ENCODE measurements around the gene ANTKMT. TPM values are rescaled to one million over a fixed set of nuclear protein-coding genes. Genes with fewer than 3 reads are reported as not detected.

The ANTKMT gene
- total RNA-seq, 2 donors from 2014 or later: 42.1 to 83.1 TPM

- Histone ChIP-seq H3K9me3 (no peaks in the 10 kb centered on the region), H3K4me3 (no peak overlapping the region), H3K36me3 (no peaks in the 10 kb centered on the region), H3K4me1 (no peaks in the 10 kb centered on the region), H3K27me3 (peaks cover 4% of the 10 kb centered on the region), H3K27ac (no peak overlapping the region), H3K9ac (ENCODE audit: low read depth in 2 of 2, low read length in 2 of 2) (no peak overlapping the region)
- intact Hi-C loops (cut with DNase I): no loop called here
- TF ChIP-seq, protein P1, sequence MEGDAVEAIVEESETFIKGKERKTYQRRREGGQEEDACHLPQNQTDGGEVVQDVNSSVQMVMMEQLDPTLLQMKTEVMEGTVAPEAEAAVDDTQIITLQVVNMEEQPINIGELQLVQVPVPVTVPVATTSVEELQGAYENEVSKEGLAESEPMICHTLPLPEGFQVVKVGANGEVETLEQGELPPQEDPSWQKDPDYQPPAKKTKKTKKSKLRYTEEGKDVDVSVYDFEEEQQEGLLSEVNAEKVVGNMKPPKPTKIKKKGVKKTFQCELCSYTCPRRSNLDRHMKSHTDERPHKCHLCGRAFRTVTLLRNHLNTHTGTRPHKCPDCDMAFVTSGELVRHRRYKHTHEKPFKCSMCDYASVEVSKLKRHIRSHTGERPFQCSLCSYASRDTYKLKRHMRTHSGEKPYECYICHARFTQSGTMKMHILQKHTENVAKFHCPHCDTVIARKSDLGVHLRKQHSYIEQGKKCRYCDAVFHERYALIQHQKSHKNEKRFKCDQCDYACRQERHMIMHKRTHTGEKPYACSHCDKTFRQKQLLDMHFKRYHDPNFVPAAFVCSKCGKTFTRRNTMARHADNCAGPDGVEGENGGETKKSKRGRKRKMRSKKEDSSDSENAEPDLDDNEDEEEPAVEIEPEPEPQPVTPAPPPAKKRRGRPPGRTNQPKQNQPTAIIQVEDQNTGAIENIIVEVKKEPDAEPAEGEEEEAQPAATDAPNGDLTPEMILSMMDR (IDR thresholded peaks at IDR 0.05): no peak
- no peak for DNase-seq
Measured at GRCh38 chr16:761625-762513, 40.9 kb downstream of the ANTKMT start.

DNA sequence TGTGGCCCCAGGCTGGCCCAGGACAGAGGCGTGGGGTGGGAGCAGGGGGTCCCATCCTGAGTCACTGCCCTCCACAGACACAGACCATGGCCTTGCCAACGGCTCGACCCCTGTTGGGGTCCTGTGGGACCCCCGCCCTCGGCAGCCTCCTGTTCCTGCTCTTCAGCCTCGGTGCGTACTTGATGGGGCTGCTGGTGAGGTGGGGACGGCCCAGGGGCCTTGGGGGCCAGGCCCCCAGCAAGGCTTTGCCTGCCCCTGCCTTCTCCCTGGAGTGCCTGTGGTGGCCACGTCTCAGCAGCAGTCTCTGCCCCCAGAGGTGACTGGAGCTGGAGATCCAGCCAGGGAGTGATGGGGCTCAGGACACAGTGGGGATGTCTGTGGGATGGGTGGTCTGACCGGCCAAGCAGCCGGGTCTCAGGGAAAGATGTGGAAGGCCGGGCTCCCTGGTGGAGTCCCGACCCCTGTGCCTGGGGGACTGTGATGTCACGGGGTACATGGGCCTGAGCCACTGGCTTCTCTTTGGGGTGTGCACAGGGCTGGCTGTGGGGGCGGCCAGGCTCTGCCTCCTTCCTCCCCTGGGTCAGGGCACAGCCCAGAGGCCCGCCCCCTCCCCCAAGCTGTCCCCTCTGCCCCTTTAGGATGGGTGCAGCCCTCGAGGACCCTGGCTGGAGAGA is 41.8 kb downstream of the ANTKMT start:
- intact Hi-C loops (cut with DNase I): no loop called here
- DNase-seq: no peak
- Histone ChIP-seq H3K4me1 (no peaks in the 10 kb centered on the region), H3K27ac (no peak overlapping the region), H3K4me3 (no peak overlapping the region), H3K9me3 (no peaks in the 10 kb centered on the region), H3K36me3 (no peaks in the 10 kb centered on the region), H3K27me3 (peaks cover 4% of the 10 kb centered on the region), H3K9ac (ENCODE audit: low read depth in 2 of 2, low read length in 2 of 2) (no peak overlapping the region)
- TF ChIP-seq, protein P1 (IDR thresholded peaks at IDR 0.05): no peak

DNA sequence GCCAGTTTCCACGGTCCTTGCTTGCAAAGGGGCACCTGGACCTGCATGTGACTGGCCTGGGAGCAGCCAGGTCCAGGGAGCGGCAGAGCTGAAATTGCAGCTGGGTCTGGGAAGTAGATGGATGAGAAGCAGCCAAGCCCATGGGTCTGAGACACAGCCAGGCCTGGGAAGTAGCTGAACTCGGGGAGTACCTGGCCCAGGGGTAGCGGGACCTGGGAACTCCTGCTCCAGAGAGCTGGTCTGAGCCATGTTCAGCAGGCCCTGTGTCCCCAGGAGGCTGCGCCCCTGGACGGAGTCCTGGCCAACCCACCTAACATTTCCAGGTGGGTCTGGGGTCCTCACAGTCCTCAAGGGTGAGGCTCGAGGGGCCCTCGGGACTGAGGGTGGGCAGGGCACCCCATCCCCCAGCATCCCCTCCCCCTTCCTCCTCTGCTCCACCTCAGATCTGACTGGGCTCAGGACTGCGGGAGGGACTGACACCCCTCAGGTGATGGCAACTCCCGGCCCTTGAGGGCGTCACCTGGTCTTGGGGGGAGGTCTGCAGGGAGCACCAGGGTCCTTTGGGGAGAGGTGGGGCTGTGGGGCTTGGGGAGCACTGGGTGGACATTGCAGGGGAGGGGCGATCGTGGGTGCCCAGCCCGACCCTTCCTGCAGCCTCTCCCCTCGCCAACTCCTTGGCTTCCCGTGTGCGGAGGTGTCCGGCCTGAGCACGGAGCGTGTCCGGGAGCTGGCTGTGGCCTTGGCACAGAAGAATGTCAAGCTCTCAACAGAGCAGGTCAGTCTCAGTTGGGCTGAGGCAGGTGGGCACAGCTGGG is 42.6 kb downstream of the ANTKMT start:
- intact Hi-C loops (cut with DNase I): no loop called here
- no peak overlapping the region for H3K9ac ChIP-seq (ENCODE audit: low read depth in 2 of 2, low read length in 2 of 2)
- no peaks in the 10 kb centered on the region for H3K4me1 ChIP-seq
- no peaks in the 10 kb centered on the region for H3K9me3 ChIP-seq
- no peak for DNase-seq
- H3K36me3 ChIP-seq: no peaks in the 10 kb centered on the region
- TF ChIP-seq, protein P1 (IDR thresholded peaks at IDR 0.05): no peak
- H3K27me3 ChIP-seq: peaks cover 4% of the 10 kb centered on the region
- no peak overlapping the region for H3K4me3 ChIP-seq
- no peak overlapping the region for H3K27ac ChIP-seq

DNA sequence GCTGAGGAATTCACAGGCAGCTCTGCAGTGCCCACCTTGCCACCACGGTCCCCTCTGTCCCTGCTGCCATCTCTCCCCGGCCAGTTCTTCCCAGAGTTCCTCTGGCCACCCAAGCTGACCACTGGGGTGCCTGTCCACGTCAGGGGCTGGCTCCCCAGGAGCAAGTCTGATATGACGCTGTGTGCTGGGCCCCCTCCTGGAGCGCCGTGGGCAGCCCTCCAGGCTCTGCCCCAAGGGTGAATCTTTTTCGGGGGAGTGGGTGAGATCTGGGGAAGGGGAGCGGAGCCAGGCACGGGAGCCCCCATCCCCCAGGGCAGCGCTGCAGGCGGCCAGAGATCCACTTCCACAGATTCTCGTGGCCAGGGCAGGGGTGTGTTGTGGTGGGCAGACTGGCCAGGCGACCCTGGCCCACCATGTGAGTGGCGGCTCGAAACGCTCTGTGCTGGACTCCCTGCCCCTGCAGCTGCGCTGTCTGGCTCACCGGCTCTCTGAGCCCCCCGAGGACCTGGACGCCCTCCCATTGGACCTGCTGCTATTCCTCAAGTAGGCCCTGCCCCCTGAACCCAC is 43.3 kb downstream of the ANTKMT start:
- Histone ChIP-seq H3K4me1 (no peaks in the 10 kb centered on the region), H3K4me3 (no peak overlapping the region), H3K36me3 (no peaks in the 10 kb centered on the region), H3K27me3 (peaks cover 4% of the 10 kb centered on the region), H3K9me3 (no peaks in the 10 kb centered on the region), H3K27ac (no peak overlapping the region), H3K9ac (ENCODE audit: low read depth in 2 of 2, low read length in 2 of 2) (no peak overlapping the region)
- TF ChIP-seq, protein P1 (IDR thresholded peaks at IDR 0.05): no peak
- intact Hi-C loops (cut with DNase I): no loop called here
- DNase-seq: no peak

Measured in colonic mucosa (tissue), 4 donors.